HG02642 (cell line): ENCODE data around the gene CEP43.

Experiments
- ATAC-seq: cut with Tn5 transposase; IDR thresholded peaks from one replicate; pipeline ENCODE4 v1.9.1; 2021; ENCODE audit warnings: mild to moderate bottlenecking; ENCODE audit not compliant: unreplicated experiment, poor library complexity

CEP43 gene

GRCh38 chr6:166999145-166999883 is at the start of gene CEP43:
CEP43 (plus strand) TSS chr6:166999397; CDS start chr6:166999413, 16 bp downstream.
- peak; percentile 92 for ATAC-seq

- peak; percentile 5 for ATAC-seq
Measured at GRCh38 chr6:166949528-166950442, 49.4 kb upstream of the CEP43 start.

DNA sequence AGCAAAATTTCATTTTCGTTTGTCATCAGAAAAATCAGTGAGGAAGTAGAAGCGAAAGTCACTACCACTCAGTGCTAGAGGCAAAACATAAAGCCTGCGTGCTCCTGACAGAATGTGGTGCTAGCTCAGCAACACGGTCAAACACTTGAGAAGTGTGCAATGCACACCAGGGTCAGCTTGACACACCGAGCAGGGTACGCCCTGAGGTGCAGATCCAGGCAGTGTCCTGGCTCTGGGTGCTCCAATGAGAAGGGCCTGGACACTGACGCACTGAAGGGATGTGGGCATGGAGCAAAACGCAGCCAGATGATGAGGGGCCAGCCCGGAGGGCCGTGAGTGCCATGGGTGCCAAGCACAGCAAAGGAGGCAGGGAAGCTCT is 48.8 kb upstream of the CEP43 start:
- ATAC-seq: peak; percentile 37

DNA sequence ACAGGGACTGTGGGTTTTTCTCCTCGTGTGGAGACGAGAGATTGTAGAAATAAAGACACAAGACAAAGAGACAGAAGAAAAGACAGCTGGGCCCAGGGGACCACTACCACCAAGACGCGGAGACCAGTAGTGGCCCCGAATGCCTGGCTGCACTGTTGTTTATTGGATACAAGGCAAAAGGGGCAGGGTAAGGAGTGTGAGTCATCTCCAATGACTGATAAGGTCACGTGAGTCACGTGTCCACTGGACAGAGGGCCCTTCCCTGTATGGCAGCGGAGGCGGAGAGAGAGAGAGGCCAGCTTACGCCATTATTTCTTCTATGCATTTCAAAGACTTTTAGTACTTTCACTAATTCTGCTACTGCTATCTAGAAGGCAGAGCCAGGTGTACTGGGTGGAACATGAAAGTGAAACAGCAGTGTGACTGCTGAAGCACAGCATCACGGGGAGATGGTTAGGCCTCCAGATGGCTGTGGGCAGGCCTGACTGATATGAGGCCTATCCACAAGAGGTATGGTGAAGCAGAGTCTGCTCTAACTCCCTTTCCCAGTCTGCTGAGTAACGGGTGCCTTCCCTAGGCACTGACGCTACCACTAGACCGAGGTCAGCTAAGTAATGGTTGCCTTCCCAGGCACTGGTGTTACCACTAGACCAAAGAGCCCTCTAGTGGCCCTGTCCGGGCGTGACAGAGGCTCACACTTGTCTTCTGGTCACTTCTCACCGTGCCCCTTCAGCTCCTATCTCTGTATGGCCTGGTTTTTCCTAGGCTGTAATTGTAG is 48.1 kb upstream of the CEP43 start:
- ATAC-seq: peak; percentile 90

GRCh38 chr6:166951670-166952060 is 47.5 kb upstream of the CEP43 start:
- ATAC-seq: no peak

- ATAC-seq: no peak
Measured at GRCh38 chr6:166952121-166952520, 47.1 kb upstream of the CEP43 start.

DNA sequence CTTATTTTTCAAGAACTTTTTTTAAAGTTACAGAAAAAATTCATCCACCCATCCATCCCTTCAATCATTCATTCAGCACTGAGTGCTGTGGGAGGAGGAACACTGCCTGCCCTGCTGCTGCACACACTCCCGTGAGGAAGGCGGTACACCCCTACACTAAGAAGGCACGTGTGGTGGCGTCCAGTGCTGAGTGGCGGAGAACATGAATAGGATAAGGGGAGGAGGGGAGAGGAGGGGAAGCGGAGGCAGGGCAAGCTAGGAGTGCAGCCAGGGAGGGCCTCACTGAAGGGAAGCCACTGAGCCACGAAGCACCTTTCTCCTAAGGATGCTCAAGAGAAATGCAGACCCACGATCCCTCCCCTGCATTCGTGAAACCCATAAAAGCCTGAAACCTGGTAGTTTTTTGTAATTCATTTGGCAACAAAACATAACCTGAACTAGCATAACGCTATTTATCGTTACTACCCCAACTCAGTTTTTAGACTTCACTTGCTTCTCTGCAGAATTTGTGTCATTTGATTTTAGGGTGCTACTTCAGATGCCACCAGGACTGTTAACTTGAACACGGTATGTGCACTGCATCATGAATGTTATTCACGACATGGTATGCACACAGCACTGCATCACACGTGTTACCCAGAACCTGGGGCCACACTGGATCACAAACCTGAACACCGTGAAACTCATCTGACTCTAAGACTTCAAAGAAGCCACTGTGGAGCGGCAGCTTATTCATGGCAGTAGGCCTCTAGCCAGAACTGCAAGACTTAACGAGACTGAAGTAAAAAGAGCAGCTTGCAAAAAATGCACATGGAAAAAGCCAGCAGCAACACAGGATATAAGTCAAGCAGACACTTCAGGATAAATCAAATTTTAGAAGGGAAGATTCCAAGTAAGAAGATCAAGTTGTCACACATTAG is 46.4 kb upstream of the CEP43 start:
- ATAC-seq: no peak

GRCh38 chr6:166954118-166954713 is 45.0 kb upstream of the CEP43 start:
- no peak for ATAC-seq

- no peak for ATAC-seq
Measured at GRCh38 chr6:166955121-166955864, 43.9 kb upstream of the CEP43 start.

DNA sequence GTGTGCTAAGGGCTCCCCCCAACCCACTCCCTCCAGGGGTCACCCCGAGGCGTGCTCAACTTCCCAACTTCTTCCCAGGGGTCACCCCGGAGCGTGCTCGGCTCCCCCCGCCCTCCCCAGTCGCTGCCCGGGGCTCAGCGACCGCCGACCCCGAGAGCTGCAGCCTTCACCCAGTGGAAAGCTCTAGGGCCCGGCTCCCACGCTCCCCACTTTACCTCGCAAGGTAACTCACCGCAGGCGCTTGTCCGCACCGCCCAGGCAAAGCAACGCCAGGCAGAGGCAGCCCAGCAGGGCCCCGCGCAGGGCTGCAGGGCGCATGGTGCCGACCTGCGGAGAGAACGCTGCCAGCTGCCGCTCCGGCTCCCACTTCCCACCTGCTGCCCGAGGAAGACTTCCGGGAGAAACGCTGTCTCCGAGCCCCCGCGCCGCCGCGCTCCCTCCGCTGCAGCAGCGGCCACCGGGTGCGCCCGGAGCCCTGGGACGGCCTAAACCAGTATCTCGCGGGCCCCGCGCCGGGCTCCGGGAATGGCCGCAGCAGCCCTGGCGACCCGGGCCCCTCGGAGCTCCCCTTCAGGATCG is 43.2 kb upstream of the CEP43 start:
- ATAC-seq: peak; percentile 7

GRCh38 chr6:166956444-166957086 is 42.6 kb upstream of the CEP43 start, which contains the start of gene RNASET2:
RNASET2 (minus strand) TSS chr6:166956550; CDS start chr6:166956182, 368 bp downstream.
- ATAC-seq: peak; percentile 75

DNA sequence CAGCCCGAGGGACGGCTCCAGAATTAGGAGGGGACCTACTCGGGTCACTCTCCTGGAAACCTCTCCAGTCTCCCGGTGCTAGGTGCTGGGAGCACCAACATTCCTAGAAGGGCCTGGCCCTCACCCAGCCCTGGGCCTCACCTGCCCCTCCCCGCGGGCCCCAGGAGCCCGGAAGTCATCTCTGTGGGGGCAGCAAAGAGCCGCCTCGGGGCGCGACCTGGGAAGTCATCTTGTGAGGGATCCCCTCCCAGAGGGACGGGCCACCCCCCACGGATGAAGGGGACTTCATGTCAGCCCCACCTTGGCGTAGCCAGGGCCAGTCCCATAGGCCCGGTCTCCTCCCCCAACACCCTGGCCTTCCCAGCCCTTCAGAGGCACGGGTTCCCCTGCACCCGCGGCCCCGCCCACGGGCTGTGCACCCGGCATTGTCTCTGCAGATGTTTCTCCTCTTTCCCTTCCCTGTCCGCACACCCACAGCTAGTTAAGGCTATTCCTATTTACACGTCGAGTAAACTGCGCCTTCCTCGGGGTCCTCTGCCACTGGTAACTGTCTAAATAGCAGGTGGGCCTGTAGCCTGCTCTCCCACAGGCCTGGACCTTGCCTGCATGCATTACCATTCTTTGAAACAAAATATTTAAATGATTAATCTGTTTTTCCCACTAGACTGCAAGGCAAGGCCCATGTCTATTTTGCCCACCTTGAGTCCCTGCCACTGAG is 42.0 kb upstream of the CEP43 start:
- peak; percentile 42 for ATAC-seq

- no peak for ATAC-seq
Measured at GRCh38 chr6:166957805-166958076, 41.5 kb upstream of the CEP43 start.

DNA sequence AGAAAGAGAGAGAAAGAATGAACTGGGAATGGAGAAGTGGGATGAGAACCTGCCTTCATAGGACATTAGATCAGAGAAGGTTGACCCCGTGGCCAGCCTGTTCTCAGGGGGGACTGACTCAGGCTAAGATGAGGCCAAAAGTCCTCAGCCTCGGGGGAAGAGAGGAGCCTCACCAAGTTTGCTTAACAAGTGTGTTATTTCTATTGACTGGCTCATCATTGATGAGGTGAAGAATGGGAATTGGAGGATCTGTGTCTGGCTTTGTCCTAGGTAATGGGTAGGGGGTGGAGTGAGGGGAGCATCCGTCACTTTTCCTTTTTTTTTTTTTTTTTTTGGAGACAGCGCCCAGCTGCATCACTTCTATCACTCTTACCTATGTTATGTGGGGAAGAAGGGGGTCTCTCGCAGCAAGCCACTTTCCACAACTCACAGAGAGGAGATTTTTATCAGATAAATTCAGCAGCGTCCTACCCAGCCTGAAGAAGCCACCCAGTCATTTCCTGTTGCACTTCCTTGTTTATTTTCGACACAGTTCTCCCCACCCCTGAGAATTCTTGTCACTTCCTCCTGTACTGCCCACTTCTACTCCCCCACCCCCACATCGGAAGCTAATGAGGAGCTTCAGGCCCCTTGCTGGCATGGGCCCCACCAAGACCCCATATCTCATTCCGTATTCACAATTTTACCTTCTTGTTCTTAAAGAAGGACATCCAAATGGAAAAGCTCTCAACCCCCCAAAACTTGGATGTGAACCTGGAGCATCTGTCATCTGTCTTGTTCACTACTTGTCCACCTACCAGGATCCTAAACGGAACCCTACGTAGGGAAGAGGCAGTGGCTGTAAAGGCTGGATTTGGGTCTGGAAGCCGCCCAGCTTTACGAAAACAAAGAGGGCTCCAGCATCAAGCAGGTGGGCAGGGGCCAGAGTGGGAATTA is 40.0 kb upstream of the CEP43 start:
- no peak for ATAC-seq

GRCh38 chr6:166959911-166960608 is 39.1 kb upstream of the CEP43 start:
- ATAC-seq: no peak

- ATAC-seq: no peak
Measured at GRCh38 chr6:166960609-166960978, 38.6 kb upstream of the CEP43 start.
